Caco-2 (cell line): ENCODE data around the gene HMHB1. TPM values are rescaled to one million over a fixed set of nuclear protein-coding genes. Genes with fewer than 3 reads are reported as not detected.

Source experiments
- BruUV-seq: library from RNA; stranded (reverse); fragments of 400-500 nt; replicated peaks from 2 replicates; lab custom pipeline; 2021; lab: Mats Ljungman, UMichigan
- CTCF ChIA-PET: fragments of 300-600 bp; sonication (Branson Sonifier 250); formaldehyde crosslinking; loops from one replicate; lab custom pipeline; 2022; ENCODE audit warnings: antibody characterized with exemption; lab: Charles Lee
- POLR2A ChIA-PET: fragments of 300-600 bp; sonication (Branson Sonifier 250); formaldehyde crosslinking; loops from one replicate; lab custom pipeline; 2022; ENCODE audit warnings: antibody characterized with exemption; lab: Charles Lee
- DNase-seq, 2 experiments: peaks; one replicate each; pipeline versions ENCODE4 v3.0.0 to v3.0.0-alpha.2; 2020 to 2022
- H3K27me3 ChIP-seq: replicated peaks from 2 replicates; pipeline ENCODE4 v1.6.0; 2011; ENCODE audit warnings: low read length; ENCODE audit not compliant: control insufficient read depth, insufficient read depth
- H3K36me3 ChIP-seq: 2 replicates; pipeline ENCODE4 v1.5.1; 2011; ENCODE audit warnings: low read length; ENCODE audit not compliant: control insufficient read depth, insufficient read depth
- H3K4me1 ChIP-seq: fragments of 250-450 bp; sonication (Bioruptor Pico); 2 replicates; pipeline ENCODE4 v1.5.1; 2020; ENCODE audit warnings: mild to moderate bottlenecking
- H3K4me3 ChIP-seq: 2 replicates; pipeline ENCODE4 v1.5.1; 2011; ENCODE audit warnings: low read depth, mild to moderate bottlenecking, control low read depth, low read length
- H3K9me3 ChIP-seq: fragments of 250-450 bp; sonication (Bioruptor Pico); 2 replicates; pipeline ENCODE4 v1.5.1; 2020; ENCODE audit warnings: mild to moderate bottlenecking, moderate library complexity
- H3K27ac Mint-ChIP-seq: one replicate; pipeline ENCODE4 v1.8.0; 2022; ENCODE audit warnings: mixed read lengths; ENCODE audit not compliant: unreplicated experiment
- H3K27me3 Mint-ChIP-seq: one replicate; pipeline ENCODE4 v1.8.0; 2022; ENCODE audit warnings: mixed read lengths; ENCODE audit not compliant: insufficient read depth, unreplicated experiment
- H3K36me3 Mint-ChIP-seq: one replicate; pipeline ENCODE4 v1.8.0; 2022; ENCODE audit warnings: mild to moderate bottlenecking, mixed read lengths; ENCODE audit not compliant: insufficient read depth, unreplicated experiment
- H3K4me1 Mint-ChIP-seq: one replicate; pipeline ENCODE4 v1.8.0; 2022; ENCODE audit warnings: low read depth, mixed read lengths; ENCODE audit not compliant: unreplicated experiment
- H3K4me3 Mint-ChIP-seq: one replicate; pipeline ENCODE4 v1.8.0; 2022; ENCODE audit warnings: mild to moderate bottlenecking, moderate library complexity, mixed read lengths; ENCODE audit not compliant: unreplicated experiment
- H3K9me3 Mint-ChIP-seq: one replicate; pipeline ENCODE4 v1.8.0; 2022; ENCODE audit warnings: mixed read lengths; ENCODE audit not compliant: unreplicated experiment
- CTCF ChIP-seq, 2 experiments: fragments of 200-600 bp in 1 of 2; IDR thresholded peaks; 1 replicate in 1 of 2; 2 replicates in 1 of 2; pipeline versions ENCODE4 v1.5.1 to v1.8.0; 2011 to 2022; ENCODE audit warnings: antibody characterized with exemption in 1 of 2, control low read depth in 1 of 2, inconsistent platforms in 1 of 2, low read depth in 1 of 2, low read length in 1 of 2, mild to moderate bottlenecking in 1 of 2, moderate library complexity in 1 of 2; ENCODE audit not compliant: insufficient read depth in 1 of 2, severe bottlenecking in 1 of 2, unreplicated experiment in 1 of 2
- intact Hi-C: fragments of 100-400 bp; cut with micrococcal nuclease; formaldehyde crosslinking; loops from one replicate; pipeline ENCODE4 v1.10.0; 2022; ENCODE audit not compliant: unreplicated experiment
- total RNA-seq: library from RNA; stranded (reverse); gene quantifications from 2 replicates; pipeline ENCODE4 v1.2.3, GENCODE V29; 2022

Gene HMHB1
- total RNA-seq, 1 experiment from 2014 or later, result not detected

GRCh38 chr5:143782588-143783386 is 29.2 kb upstream of the HMHB1 start:
- Histone ChIP-seq H3K4me3 (no peak overlapping the region), H3K36me3 (no peaks in the 10 kb centered on the region), H3K9me3 (no peaks in the 10 kb centered on the region; the same call in 1 of the 2 replicates), H3K4me1 (peaks cover 12% of the 10 kb centered on the region), H3K27me3 (no peaks in the 10 kb centered on the region)
- no peak overlapping the region for H3K27ac Mint-ChIP-seq
- no peak for TF ChIP-seq CTCF (IDR thresholded peaks at IDR 0.05; ENCODE audit: insufficient read depth in 1 of 2, low read depth in 1 of 2, low read length in 1 of 2, severe bottlenecking in 1 of 2, unreplicated experiment in 1 of 2)
- CTCF ChIA-PET, result no interaction called here
- POLR2A ChIA-PET, result no interaction called here
- no peak for DNase-seq
- no peaks in the 10 kb centered on the region for H3K36me3 Mint-ChIP-seq
- peaks cover 19% of the 10 kb centered on the region for H3K4me1 Mint-ChIP-seq
- BruUV-seq, result no TSS peak
- H3K27me3 Mint-ChIP-seq, result no peaks in the 10 kb centered on the region
- no peak overlapping the region for H3K4me3 Mint-ChIP-seq
- H3K9me3 Mint-ChIP-seq, result no peaks in the 10 kb centered on the region
- intact Hi-C loops, result no loop called here

GRCh38 chr5:143788401-143788800 is 23.6 kb upstream of the HMHB1 start:
- Mint-ChIP-seq H3K36me3 (no peaks in the 10 kb centered on the region), H3K27ac (no peak overlapping the region), H3K4me1 (no peaks in the 10 kb centered on the region), H3K4me3 (no peak overlapping the region), H3K27me3 (no peaks in the 10 kb centered on the region), H3K9me3 (no peaks in the 10 kb centered on the region)
- Histone ChIP-seq H3K36me3 (no peaks in the 10 kb centered on the region), H3K4me3 (no peak overlapping the region), H3K27me3 (no peaks in the 10 kb centered on the region), H3K9me3 (no peaks in the 10 kb centered on the region; the same call in 1 of the 2 replicates), H3K4me1 (no peaks in the 10 kb centered on the region)
- no peak for TF ChIP-seq CTCF (IDR thresholded peaks at IDR 0.05; ENCODE audit: insufficient read depth in 1 of 2, low read depth in 1 of 2, low read length in 1 of 2, severe bottlenecking in 1 of 2, unreplicated experiment in 1 of 2)
- no TSS peak for BruUV-seq
- ChIA-PET CTCF (no interaction called here), POLR2A (no interaction called here)
- intact Hi-C loops, result no loop called here
- DNase-seq, result no peak

GRCh38 chr5:143790457-143791112 is 21.4 kb upstream of the HMHB1 start:
- Mint-ChIP-seq H3K36me3 (no peaks in the 10 kb centered on the region), H3K27ac (no peak overlapping the region)
- BruUV-seq, result no TSS peak

More at GRCh38 chr5:143790457-143791112, 21.4 kb upstream of the HMHB1 start:
- H3K27me3 ChIP-seq, result no peaks in the 10 kb centered on the region
- no peak for DNase-seq
- H3K4me1 ChIP-seq, result no peaks in the 10 kb centered on the region
- H3K9me3 ChIP-seq, result no peaks in the 10 kb centered on the region
- Mint-ChIP-seq H3K9me3 (no peaks in the 10 kb centered on the region), H3K4me3 (no peak overlapping the region), H3K27me3 (no peaks in the 10 kb centered on the region), H3K4me1 (no peaks in the 10 kb centered on the region)
- POLR2A ChIA-PET, result no interaction called here
- CTCF ChIA-PET, result no interaction called here
- TF ChIP-seq CTCF (IDR thresholded peaks at IDR 0.05; ENCODE audit: insufficient read depth in 1 of 2, low read depth in 1 of 2, low read length in 1 of 2, severe bottlenecking in 1 of 2, unreplicated experiment in 1 of 2), result no peak
- no peak overlapping the region for H3K4me3 ChIP-seq
- intact Hi-C loops, result no loop called here
- H3K36me3 ChIP-seq, result no peaks in the 10 kb centered on the region
